ENCODE data around the gene LIPI. TPM values are rescaled to one million over a fixed set of nuclear protein-coding genes. Genes with fewer than 3 reads are reported as not detected.
A peak's percentile ranks its signal among the peaks of the same experiment; 100 is the strongest.
"Not testable (repeated sequence)": the region's sequence is repeated elsewhere in the genome, so short reads cannot be mapped to it uniquely, and the experiment has no call there.

Gene LIPI
- total RNA-seq, 1 experiment from 2014 or later: not detected

GRCh38 chr21:14206222-14206621, 4.5 kb downstream of the LIPI start:
- Histone ChIP-seq H4K20me1 (ENCODE audit: control insufficient read depth, insufficient read depth, insufficient read length) (no peaks in the 10 kb centered on the region), H3K27ac (ENCODE audit: insufficient read length, low read depth, low read length) (no peak overlapping the region), H3K14ac (ENCODE audit: insufficient read depth, low read length) (no peak overlapping the region), H3K23me2 (ENCODE audit: insufficient read length, low read depth, low read length, poor library complexity, severe bottlenecking) (no peaks in the 10 kb centered on the region), H2AK5ac (ENCODE audit: insufficient read length, low read length) (no peak overlapping the region), H3K18ac (ENCODE audit: insufficient read length, low read depth, low read length) (no peak overlapping the region), H4K91ac (ENCODE audit: insufficient read length, low read depth, low read length) (no peak overlapping the region), H3K56ac (ENCODE audit: insufficient read length, low read depth, low read length) (no peak overlapping the region), H4K8ac (replicated peaks; ENCODE audit: insufficient read length, low read depth, low read length) (no peak overlapping the region), H3K23ac (ENCODE audit: insufficient read length, low read depth, low read length) (no peak overlapping the region), H2BK120ac (ENCODE audit: low read depth, low read length, poor library complexity, severe bottlenecking) (no peak overlapping the region), H3K4me2 (ENCODE audit: insufficient read depth, insufficient read length, low read length) (no peak overlapping the region), H3K79me1 (ENCODE audit: insufficient read depth, low read depth, low read length, poor library complexity, severe bottlenecking) (no peaks in the 10 kb centered on the region), H3K27me3 (ENCODE audit: insufficient read depth, low read length) (no peaks in the 10 kb centered on the region), H3K4ac (ENCODE audit: low read depth, low read length) (no peak overlapping the region), H3K9me3 (ENCODE audit: control insufficient read depth, low read depth, low read length) (no peaks in the 10 kb centered on the region), H3K79me2 (ENCODE audit: insufficient read depth, low read length) (no peaks in the 10 kb centered on the region), H2BK15ac (ENCODE audit: low read depth, low read length) (no peak overlapping the region), H2BK12ac (ENCODE audit: insufficient read length, low read depth, low read length) (no peak overlapping the region), H3K4me1 (ENCODE audit: insufficient read depth, low read length) (no peaks in the 10 kb centered on the region), H3T11ph (ENCODE audit: low read length) (no peak overlapping the region), H2BK20ac (ENCODE audit: low read depth, low read length, poor library complexity, severe bottlenecking) (no peak overlapping the region), H2BK5ac (ENCODE audit: insufficient read length, low read length) (no peak overlapping the region), H4K5ac (ENCODE audit: insufficient read length, low read depth, low read length) (no peak overlapping the region), H3K9ac (ENCODE audit: extremely low read depth, insufficient read length, low read length) (no peak overlapping the region), H2AFZ (ENCODE audit: low read length) (no peak overlapping the region)
- Mint-ChIP-seq H3K27ac (no peak overlapping the region), H3K4me1 (no peaks in the 10 kb centered on the region), H3K4me3 (no peak overlapping the region), H3K9me3 (peaks cover 49 to 67% of the 10 kb centered on the region in 2 experiments), H3K27me3 (ENCODE audit: low read depth) (no peaks in the 10 kb centered on the region), H3K36me3 (ENCODE audit: insufficient read depth in 1 of 3, low read depth in 3 of 3) (peaks cover 0 to 4% (median 0%) of the 10 kb centered on the region in 3 experiments; a peak in 1 of 7 replicates)
- TF ChIP-seq CTCF (conservative IDR thresholded peaks at IDR 0.05): no peak
- DNase-seq: no peak

GRCh38 chr21:14166463-14167223, 44.1 kb downstream of the LIPI start:
- not testable (repeated sequence) for H2BK12ac ChIP-seq (ENCODE audit: insufficient read length, low read depth, low read length); H2AFZ ChIP-seq (ENCODE audit: low read length); H2BK15ac ChIP-seq (ENCODE audit: low read depth, low read length); H2AK5ac ChIP-seq (ENCODE audit: insufficient read length, low read length); H3K4me1 ChIP-seq (ENCODE audit: insufficient read depth, low read length); H3K4me3 Mint-ChIP-seq; H3K4me2 ChIP-seq (ENCODE audit: insufficient read depth, insufficient read length, low read length); H3K4me1 Mint-ChIP-seq; H3K14ac ChIP-seq (ENCODE audit: insufficient read depth, low read length); H4K5ac ChIP-seq (ENCODE audit: insufficient read length, low read depth, low read length); H3K27ac Mint-ChIP-seq; H3K9me3 ChIP-seq (ENCODE audit: control insufficient read depth, low read depth, low read length); H3K23ac ChIP-seq (ENCODE audit: insufficient read length, low read depth, low read length); H2BK20ac ChIP-seq (ENCODE audit: low read depth, low read length, poor library complexity, severe bottlenecking); H2BK120ac ChIP-seq (ENCODE audit: low read depth, low read length, poor library complexity, severe bottlenecking); H3K9ac ChIP-seq (ENCODE audit: extremely low read depth, insufficient read length, low read length); H4K91ac ChIP-seq (ENCODE audit: insufficient read length, low read depth, low read length); H3T11ph ChIP-seq (ENCODE audit: low read length); H3K27me3 ChIP-seq (ENCODE audit: insufficient read depth, low read length); H3K27me3 Mint-ChIP-seq (ENCODE audit: low read depth); H3K4ac ChIP-seq (ENCODE audit: low read depth, low read length); H3K27ac ChIP-seq (ENCODE audit: insufficient read length, low read depth, low read length); H2BK5ac ChIP-seq (ENCODE audit: insufficient read length, low read length); H3K23me2 ChIP-seq (ENCODE audit: insufficient read length, low read depth, low read length, poor library complexity, severe bottlenecking); H4K20me1 ChIP-seq (ENCODE audit: control insufficient read depth, insufficient read depth, insufficient read length); H3K56ac ChIP-seq (ENCODE audit: insufficient read length, low read depth, low read length); H3K18ac ChIP-seq (ENCODE audit: insufficient read length, low read depth, low read length); H4K8ac ChIP-seq (replicated peaks; ENCODE audit: insufficient read length, low read depth, low read length); H3K79me2 ChIP-seq (ENCODE audit: insufficient read depth, low read length); H3K79me1 ChIP-seq (ENCODE audit: insufficient read depth, low read depth, low read length, poor library complexity, severe bottlenecking); H3K36me3 Mint-ChIP-seq (ENCODE audit: insufficient read depth in 1 of 3, low read depth in 3 of 3)
- WGBS (ENCODE audit: extremely low coverage, insufficient read length, low lambda C conversion rate): no CpG with 5 or more reads among the region's 16 CpGs
- H3K9me3 Mint-ChIP-seq: peaks cover 49 to 61% of the 10 kb centered on the region in 2 experiments
- peak; percentile 23 for DNase-seq
